ENCODE results near the gene GATB.

Gene GATB

DNA sequence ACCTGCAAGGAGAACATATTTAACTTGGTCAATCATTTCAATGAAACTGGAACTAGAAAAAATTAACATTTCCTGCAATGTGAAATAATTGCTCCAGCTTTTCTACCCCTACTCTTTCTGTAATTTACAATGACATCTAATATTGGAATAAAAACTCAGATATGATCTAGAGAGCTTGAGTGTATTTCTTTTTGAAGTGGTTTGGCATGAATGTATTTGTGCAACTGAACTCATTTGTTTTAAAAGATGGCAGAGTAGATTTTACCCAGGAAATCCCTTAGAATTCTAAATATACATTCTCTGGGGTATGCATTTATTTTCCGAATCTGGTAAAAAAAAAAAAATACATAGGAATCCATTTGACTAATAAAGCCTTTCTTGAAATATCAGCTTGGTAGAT lies 21.5 kb upstream of the GATB start:
- H3K4me1 ChIP-seq (ENCODE audit: insufficient read depth, low read length), result peaks cover 19% of the 10 kb centered on the region
- H3K27ac ChIP-seq (ENCODE audit: low read length), result no peak overlapping the region
- no peaks in the 10 kb centered on the region for H3K27me3 ChIP-seq (ENCODE audit: insufficient read depth, low read length)
- H3K9ac ChIP-seq (ENCODE audit: low read depth, low read length), result no peak overlapping the region
- H3K36me3 ChIP-seq (ENCODE audit: insufficient read depth, low read depth, low read length), result no peaks in the 10 kb centered on the region
- H3K9me3 ChIP-seq (ENCODE audit: insufficient read depth, low read depth, low read length), result no peaks in the 10 kb centered on the region
- H3K4me3 ChIP-seq (ENCODE audit: low read length), result no peak overlapping the region

- Histone ChIP-seq H3K9ac (ENCODE audit: low read depth, low read length) (no peak overlapping the region), H3K9me3 (ENCODE audit: insufficient read depth, low read depth, low read length) (no peaks in the 10 kb centered on the region; the same call in 1 of the 2 replicates), H3K27ac (ENCODE audit: low read length) (no peak overlapping the region), H3K4me1 (ENCODE audit: insufficient read depth, low read length) (peaks cover 14% of the 10 kb centered on the region), H3K4me3 (ENCODE audit: low read length) (no peak overlapping the region), H3K36me3 (ENCODE audit: insufficient read depth, low read depth, low read length) (no peaks in the 10 kb centered on the region), H3K27me3 (ENCODE audit: insufficient read depth, low read length) (no peaks in the 10 kb centered on the region)
Measured at GRCh38 chr4:151781026-151781425, 20.2 kb upstream of the GATB start.

DNA sequence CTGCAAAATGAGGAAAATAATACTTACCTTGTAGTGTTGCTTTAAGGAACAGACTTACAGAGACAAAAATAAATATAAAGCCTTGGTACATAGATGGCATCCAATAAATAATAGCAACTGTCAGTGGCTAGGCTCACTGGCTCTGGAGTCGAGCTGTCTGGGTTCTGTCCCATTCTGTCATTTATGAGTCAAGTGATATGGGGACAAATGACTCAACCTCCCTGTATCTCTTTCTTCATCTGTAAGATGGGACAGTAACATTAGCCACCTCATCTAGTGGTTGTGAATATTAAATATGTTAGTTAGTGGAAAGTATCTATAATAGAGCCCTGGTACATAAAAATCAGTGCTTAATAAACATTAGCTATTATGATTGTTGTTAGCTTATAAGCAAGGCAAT lies 16.7 kb upstream of the GATB start:
- Histone ChIP-seq H3K27me3 (ENCODE audit: insufficient read depth, low read length) (no peaks in the 10 kb centered on the region), H3K9ac (ENCODE audit: low read depth, low read length) (no peak overlapping the region), H3K4me3 (ENCODE audit: low read length) (no peak overlapping the region), H3K4me1 (ENCODE audit: insufficient read depth, low read length) (no peaks in the 10 kb centered on the region), H3K27ac (ENCODE audit: low read length) (no peak overlapping the region), H3K36me3 (ENCODE audit: insufficient read depth, low read depth, low read length) (no peaks in the 10 kb centered on the region), H3K9me3 (ENCODE audit: insufficient read depth, low read depth, low read length) (peaks cover 28% of the 10 kb centered on the region)

DNA sequence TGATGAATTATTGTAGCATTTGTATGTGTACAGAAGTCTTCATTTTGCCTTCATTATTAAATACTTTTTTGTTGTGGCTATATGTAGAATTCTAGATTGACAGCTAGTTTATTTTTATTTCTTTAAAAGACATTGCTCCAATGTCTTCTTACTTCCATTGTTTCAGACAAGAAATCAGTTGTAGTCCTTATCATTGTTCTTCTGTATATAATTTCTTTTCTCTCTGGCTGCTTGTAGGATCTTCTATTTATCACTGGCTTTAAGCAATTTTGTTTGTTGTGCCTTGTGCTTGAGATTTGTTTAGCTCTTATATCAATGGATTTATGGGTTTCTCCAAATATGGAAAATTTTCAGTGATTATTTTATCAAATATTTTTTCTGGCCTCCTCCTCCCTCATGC lies 13.5 kb upstream of the GATB start:
- Histone ChIP-seq H3K36me3 (ENCODE audit: insufficient read depth, low read depth, low read length) (no peaks in the 10 kb centered on the region), H3K27me3 (ENCODE audit: insufficient read depth, low read length) (no peaks in the 10 kb centered on the region), H3K4me3 (ENCODE audit: low read length) (no peak overlapping the region), H3K4me1 (ENCODE audit: insufficient read depth, low read length) (no peaks in the 10 kb centered on the region), H3K27ac (ENCODE audit: low read length) (no peak overlapping the region), H3K9me3 (ENCODE audit: insufficient read depth, low read depth, low read length) (peaks cover 28% of the 10 kb centered on the region), H3K9ac (ENCODE audit: low read depth, low read length) (no peak overlapping the region)

DNA sequence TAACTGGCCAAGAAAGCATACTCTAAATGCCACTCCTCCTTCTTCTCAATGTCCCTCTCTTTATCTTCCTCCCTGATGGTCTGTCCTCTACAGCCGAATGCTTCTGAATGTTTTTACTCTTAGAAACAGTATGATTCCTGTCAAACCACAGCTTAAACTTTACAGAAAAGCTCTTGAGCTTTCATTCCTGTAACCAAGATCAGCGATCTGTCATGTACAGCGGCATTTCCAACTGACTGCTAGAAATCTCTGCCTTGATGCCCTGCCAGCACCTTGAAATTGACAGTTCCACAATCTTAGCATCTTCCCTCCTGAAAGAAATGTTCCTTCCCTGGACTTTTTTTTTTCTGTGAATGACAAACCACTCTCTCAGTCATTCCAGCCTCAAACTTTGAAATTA lies 11.5 kb upstream of the GATB start:
- no peak overlapping the region for H3K9ac ChIP-seq (ENCODE audit: low read depth, low read length)
- H3K27me3 ChIP-seq (ENCODE audit: insufficient read depth, low read length), result no peaks in the 10 kb centered on the region
- no peaks in the 10 kb centered on the region for H3K36me3 ChIP-seq (ENCODE audit: insufficient read depth, low read depth, low read length)
- no peak overlapping the region for H3K4me3 ChIP-seq (ENCODE audit: low read length)
- H3K27ac ChIP-seq (ENCODE audit: low read length), result no peak overlapping the region
- H3K9me3 ChIP-seq (ENCODE audit: insufficient read depth, low read depth, low read length), result peaks cover 28% of the 10 kb centered on the region
- peaks cover 10% of the 10 kb centered on the region; the same call in 1 of the 2 replicates for H3K4me1 ChIP-seq (ENCODE audit: insufficient read depth, low read length)

DNA sequence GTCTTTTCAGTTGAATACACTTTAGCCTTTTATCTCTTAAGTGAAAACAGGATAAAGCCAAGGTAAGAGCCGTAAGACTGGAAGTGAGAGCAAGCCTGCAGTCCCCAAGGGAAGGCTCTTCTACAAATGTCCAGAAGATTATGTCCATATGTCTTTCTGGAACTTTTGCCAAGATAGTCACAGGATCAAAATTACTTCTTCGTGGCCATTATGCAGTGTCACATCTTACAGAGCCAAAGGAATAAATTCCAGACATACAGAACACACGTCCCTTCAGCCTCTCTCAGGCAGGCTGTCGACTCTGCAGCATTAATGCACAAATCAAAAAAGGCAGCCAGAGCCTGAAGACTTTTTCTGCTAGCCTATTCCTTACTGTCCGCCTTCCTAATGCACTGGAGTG lies 10.9 kb upstream of the GATB start:
- Histone ChIP-seq H3K4me3 (ENCODE audit: low read length) (no peak overlapping the region), H3K27me3 (ENCODE audit: insufficient read depth, low read length) (no peaks in the 10 kb centered on the region), H3K36me3 (ENCODE audit: insufficient read depth, low read depth, low read length) (no peaks in the 10 kb centered on the region), H3K27ac (ENCODE audit: low read length) (no peak overlapping the region), H3K9me3 (ENCODE audit: insufficient read depth, low read depth, low read length) (peaks cover 28% of the 10 kb centered on the region), H3K4me1 (ENCODE audit: insufficient read depth, low read length) (peaks cover 10% of the 10 kb centered on the region; the same call in 1 of the 2 replicates), H3K9ac (ENCODE audit: low read depth, low read length) (no peak overlapping the region)

GRCh38 chr4:151770154-151770553 lies 9.3 kb upstream of the GATB start:
- H3K9ac ChIP-seq (ENCODE audit: low read depth, low read length), result no peak overlapping the region
- peaks cover 10% of the 10 kb centered on the region; the same call in 1 of the 2 replicates for H3K4me1 ChIP-seq (ENCODE audit: insufficient read depth, low read length)
- no peaks in the 10 kb centered on the region for H3K36me3 ChIP-seq (ENCODE audit: insufficient read depth, low read depth, low read length)
- H3K9me3 ChIP-seq (ENCODE audit: insufficient read depth, low read depth, low read length), result peaks cover 20% of the 10 kb centered on the region
- H3K4me3 ChIP-seq (ENCODE audit: low read length), result no peak overlapping the region
- no peaks in the 10 kb centered on the region for H3K27me3 ChIP-seq (ENCODE audit: insufficient read depth, low read length)
- no peak overlapping the region for H3K27ac ChIP-seq (ENCODE audit: low read length)

DNA sequence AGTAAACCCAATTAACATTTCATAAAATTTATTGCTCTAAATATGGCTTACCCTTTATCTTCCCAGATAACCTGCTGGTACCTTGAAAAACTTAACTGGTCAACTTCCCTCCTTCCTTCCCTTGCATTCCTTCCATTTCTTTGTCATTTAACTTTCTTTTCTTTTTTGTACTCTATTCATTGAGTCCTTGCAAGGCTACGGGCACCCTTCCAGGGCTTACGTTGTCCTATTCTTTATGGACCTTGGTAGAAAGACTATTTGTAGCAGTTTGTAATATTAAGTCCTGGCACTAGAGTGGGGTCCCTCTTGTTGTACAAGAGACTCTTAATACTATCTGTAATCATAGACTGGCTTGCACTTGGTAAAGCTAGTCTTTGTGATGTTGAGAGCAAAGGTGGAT lies 8.0 kb upstream of the GATB start:
- Histone ChIP-seq H3K27me3 (ENCODE audit: insufficient read depth, low read length) (no peaks in the 10 kb centered on the region), H3K36me3 (ENCODE audit: insufficient read depth, low read depth, low read length) (no peaks in the 10 kb centered on the region)

GRCh38 chr4:151766691-151767090 lies 5.9 kb upstream of the GATB start:
- no peaks in the 10 kb centered on the region for H3K36me3 ChIP-seq (ENCODE audit: insufficient read depth, low read depth, low read length)
- H3K9me3 ChIP-seq (ENCODE audit: insufficient read depth, low read depth, low read length), result no peaks in the 10 kb centered on the region
- H3K9ac ChIP-seq (ENCODE audit: low read depth, low read length), result no peak overlapping the region
- H3K27me3 ChIP-seq (ENCODE audit: insufficient read depth, low read length), result no peaks in the 10 kb centered on the region; the same call in 1 of the 2 replicates
- no peak overlapping the region for H3K4me3 ChIP-seq (ENCODE audit: low read length)
- no peak overlapping the region for H3K27ac ChIP-seq (ENCODE audit: low read length)
- H3K4me1 ChIP-seq (ENCODE audit: insufficient read depth, low read length), result peaks cover 10% of the 10 kb centered on the region; the same call in 1 of the 2 replicates

More for the DNA sequence above, 8.0 kb upstream of the GATB start:
- H3K9ac ChIP-seq (ENCODE audit: low read depth, low read length), result no peak overlapping the region
- peaks cover 10% of the 10 kb centered on the region; the same call in 1 of the 2 replicates for H3K4me1 ChIP-seq (ENCODE audit: insufficient read depth, low read length)
- no peak overlapping the region for H3K4me3 ChIP-seq (ENCODE audit: low read length)
- H3K9me3 ChIP-seq (ENCODE audit: insufficient read depth, low read depth, low read length), result peaks cover 7% of the 10 kb centered on the region
- no peak overlapping the region for H3K27ac ChIP-seq (ENCODE audit: low read length)

DNA sequence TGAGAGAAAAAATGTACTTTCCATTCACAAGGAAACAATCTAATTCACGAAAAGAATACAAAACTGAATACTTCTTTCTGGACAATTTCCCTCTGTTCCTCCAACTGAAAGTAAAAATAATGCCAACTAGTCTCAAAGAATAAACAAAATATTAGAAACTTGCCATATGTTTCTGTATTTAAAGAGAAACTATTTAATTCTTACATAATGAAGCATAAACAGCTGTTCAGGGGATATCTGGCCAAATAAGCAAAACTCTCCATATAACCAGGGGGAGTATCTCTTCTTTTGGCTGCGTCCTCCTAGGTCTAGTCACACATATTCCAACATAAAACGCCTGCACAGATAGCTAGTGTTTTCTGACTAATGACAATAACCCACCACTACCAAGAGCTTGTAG lies 805 bp downstream of the GATB start:
- Histone ChIP-seq H3K9ac (ENCODE audit: low read depth, low read length) (peak overlapping the region; percentile 97; the same call in 1 of the 2 replicates), H3K27ac (ENCODE audit: low read length) (no peak overlapping the region)

GRCh38 chr4:151753056-151753455 lies 7.8 kb downstream of the GATB start:
- Histone ChIP-seq H3K9me3 (ENCODE audit: insufficient read depth, low read depth, low read length) (no peaks in the 10 kb centered on the region), H3K4me1 (ENCODE audit: insufficient read depth, low read length) (no peaks in the 10 kb centered on the region), H3K27ac (ENCODE audit: low read length) (no peak overlapping the region), H3K36me3 (ENCODE audit: insufficient read depth, low read depth, low read length) (0 out of 2 replicates have a peak, but pooled peaks cover 10% of the 10 kb centered on the region), H3K4me3 (ENCODE audit: low read length) (no peak overlapping the region), H3K9ac (ENCODE audit: low read depth, low read length) (no peak overlapping the region), H3K27me3 (ENCODE audit: insufficient read depth, low read length) (no peaks in the 10 kb centered on the region)

More for the DNA sequence above, 805 bp downstream of the GATB start:
- Histone ChIP-seq H3K36me3 (ENCODE audit: insufficient read depth, low read depth, low read length) (0 out of 2 replicates have a peak, but pooled peaks cover 10% of the 10 kb centered on the region), H3K9me3 (ENCODE audit: insufficient read depth, low read depth, low read length) (no peaks in the 10 kb centered on the region), H3K4me1 (ENCODE audit: insufficient read depth, low read length) (peaks cover 4% of the 10 kb centered on the region; the same call in 1 of the 2 replicates), H3K27me3 (ENCODE audit: insufficient read depth, low read length) (no peaks in the 10 kb centered on the region; the same call in 1 of the 2 replicates), H3K4me3 (ENCODE audit: low read length) (peak overlapping the region; percentile 94)

GRCh38 chr4:151750156-151750555 lies 10.7 kb downstream of the GATB start:
- Histone ChIP-seq H3K9ac (ENCODE audit: low read depth, low read length) (no peak overlapping the region), H3K4me1 (ENCODE audit: insufficient read depth, low read length) (peaks cover 17% of the 10 kb centered on the region), H3K27ac (ENCODE audit: low read length) (no peak overlapping the region), H3K27me3 (ENCODE audit: insufficient read depth, low read length) (no peaks in the 10 kb centered on the region), H3K9me3 (ENCODE audit: insufficient read depth, low read depth, low read length) (no peaks in the 10 kb centered on the region), H3K4me3 (ENCODE audit: low read length) (no peak overlapping the region), H3K36me3 (ENCODE audit: insufficient read depth, low read depth, low read length) (no peaks in the 10 kb centered on the region)

Data from iPS-20b (cell line).